ENCODE results near the gene ARHGEF9.
"Not testable (repeated sequence)": the region's sequence is repeated elsewhere in the genome, so short reads cannot be mapped to it uniquely, and the experiment has no call there.

Gene ARHGEF9

DNA sequence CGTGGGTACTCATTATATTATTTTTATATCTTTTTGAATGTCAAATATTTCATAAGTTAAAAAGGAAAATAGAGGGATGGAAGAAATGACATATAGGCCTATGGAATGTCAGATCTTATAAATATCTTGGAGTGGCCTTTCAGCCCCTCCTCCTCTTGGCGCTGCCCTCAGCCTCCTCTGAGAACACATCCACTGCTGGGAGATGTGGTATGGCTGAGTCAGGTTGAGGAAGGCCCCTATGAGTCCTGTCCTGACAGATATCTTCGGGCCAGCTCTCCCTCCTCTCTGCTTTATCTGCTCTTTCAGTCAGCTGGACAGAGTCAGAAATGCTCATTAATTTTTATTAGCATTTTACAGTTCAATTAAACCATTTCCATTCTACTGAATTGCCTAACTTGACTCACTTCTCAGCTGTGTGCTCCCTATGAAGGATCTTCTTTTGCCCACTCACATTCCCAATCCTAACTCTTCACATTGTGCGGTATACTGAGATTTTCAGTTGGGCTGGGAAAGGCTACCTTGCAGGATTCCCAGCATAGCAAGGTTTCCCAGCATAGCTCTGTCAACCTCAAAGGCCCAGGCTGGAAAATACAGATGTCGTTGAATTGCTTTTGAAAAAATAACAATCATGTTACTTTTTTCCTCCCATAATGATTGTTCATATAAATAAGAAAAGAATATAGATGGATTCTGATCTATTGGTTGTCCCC is 128.0 kb downstream of the ARHGEF9 start:
- no peak for DNase-seq

DNA sequence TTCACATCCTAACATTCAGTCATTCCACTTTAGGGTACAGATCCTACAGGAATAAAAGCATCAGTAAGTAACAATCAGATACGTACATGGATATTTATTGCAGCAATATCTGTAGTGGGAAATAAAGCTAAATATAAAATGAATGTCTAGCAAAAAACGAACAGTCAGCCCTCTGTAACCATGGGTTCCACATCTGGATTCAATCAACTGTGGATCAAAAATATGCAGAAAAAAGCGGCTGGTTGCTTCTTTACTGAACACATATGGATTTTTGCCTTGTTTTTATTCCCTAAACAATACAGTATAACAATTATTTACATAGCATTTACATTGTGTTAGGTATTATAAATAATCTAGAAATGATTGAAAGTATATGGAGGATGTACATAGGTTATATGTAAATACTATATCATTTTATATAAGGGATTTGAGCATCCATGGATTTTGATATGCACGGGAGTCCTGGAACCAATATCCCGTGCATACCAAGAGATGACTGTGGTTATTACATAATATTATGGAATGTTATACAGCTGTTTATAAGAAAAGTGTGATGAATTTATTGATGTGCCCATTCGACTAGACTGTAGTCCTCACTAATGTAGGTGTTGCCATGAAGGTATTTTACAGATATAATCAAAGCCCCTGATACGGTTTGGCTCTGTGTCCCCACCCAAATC is 132.8 kb downstream of the ARHGEF9 start:
- no peak for DNase-seq

DNA sequence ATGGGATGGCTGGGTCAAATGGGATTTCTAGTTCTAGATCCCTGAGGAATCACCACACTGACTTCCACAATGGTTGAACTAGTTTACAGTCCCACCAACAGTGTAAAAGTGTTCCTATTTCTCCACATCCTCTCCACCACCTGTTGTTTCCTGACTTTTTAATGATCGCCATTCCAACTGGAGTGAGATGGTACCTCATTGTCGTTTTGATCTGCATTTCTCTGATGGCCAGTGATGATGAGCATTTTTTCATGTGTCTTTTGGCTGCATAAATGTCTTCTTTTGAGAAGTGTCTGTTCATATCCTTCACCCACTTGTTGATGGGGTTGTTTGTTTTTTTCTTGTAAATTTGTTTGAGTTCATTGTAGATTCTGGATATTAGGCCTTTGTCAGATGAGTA is 139.3 kb downstream of the ARHGEF9 start:
- not testable (repeated sequence) for DNase-seq

DNA sequence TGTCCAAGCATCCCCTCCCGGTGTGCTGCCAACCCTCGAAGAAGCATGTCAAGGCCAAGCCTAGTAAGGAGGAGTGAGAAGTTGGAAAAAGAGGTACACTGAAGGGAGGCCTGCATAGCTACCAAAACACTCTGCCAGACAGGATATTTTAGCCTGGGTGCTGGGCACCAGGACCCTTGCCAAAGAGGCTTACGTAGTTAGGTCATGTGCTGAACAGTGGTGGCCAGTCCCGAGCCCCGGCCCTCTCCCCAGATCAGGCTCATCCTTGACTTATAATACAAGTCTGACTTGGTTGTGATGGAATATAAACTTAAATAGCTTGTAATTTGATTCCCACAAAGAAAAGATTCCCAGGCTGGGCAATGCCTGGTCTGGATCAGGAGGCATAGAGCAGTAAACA is 149.3 kb downstream of the ARHGEF9 start:
- no peak for DNase-seq

DNA sequence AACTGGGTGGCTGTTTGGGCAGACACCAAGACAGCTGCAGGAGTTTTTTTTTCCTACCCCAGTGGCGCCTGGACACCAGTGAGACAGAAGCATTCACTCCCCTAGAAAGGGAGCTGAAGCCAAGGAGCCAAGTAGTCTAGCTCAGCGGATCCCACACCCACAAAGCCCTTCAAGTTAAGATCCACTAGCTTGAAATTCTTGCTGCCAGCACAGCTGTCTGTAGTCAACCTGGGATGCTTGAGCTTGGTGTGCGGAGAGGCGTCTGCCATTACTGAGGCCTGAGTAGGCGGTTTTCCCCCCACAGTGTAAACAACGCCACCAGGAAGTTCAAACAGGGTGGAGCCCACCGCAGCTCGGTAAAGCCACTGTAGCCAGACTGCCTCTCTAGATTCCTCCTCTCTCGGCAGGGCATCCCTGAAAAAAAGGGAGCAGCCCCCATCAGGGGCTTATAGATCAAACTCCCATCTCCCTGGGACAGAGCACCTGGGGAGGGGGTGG is 171.4 kb downstream of the ARHGEF9 start:
- no peak for DNase-seq

DNA sequence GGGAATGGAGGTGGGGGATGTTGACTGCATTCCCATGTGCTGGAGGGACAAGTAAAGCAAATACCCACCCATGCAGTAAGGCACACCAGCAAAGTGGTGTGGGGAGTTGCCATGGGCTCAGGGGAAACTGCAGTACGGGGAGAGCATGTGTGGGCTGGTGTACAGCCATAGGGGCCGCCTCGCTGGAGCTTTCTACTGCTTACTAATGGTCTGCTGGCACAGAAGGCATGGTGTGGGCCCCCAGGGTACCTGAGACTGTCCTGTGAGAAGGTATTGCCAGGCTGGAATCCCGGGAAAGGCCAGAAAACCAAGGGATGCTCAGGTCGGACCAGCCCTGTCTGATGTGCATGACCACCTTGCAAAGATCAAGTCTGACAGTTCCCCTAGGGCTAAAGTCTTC is 199.1 kb downstream of the ARHGEF9 start:
- DNase-seq: no peak

Data from islet precursor cell (in vitro differentiated cells).